Activated CD8-positive, alpha-beta memory T cell treated with anti-CD3 and anti-CD28 coated beads, Interleukin-2, amount 50 U/mL, for 24 hours (primary cell): Measurements from ENCODE around the gene GATD1.

ENCODE experiments used
- DNase-seq: peaks from one replicate; pipeline ENCODE4 v3.0.0-alpha.2; 2020; ENCODE audit errors: extremely low read depth

Gene GATD1, protein sequence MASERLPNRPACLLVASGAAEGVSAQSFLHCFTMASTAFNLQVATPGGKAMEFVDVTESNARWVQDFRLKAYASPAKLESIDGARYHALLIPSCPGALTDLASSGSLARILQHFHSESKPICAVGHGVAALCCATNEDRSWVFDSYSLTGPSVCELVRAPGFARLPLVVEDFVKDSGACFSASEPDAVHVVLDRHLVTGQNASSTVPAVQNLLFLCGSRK

DNA sequence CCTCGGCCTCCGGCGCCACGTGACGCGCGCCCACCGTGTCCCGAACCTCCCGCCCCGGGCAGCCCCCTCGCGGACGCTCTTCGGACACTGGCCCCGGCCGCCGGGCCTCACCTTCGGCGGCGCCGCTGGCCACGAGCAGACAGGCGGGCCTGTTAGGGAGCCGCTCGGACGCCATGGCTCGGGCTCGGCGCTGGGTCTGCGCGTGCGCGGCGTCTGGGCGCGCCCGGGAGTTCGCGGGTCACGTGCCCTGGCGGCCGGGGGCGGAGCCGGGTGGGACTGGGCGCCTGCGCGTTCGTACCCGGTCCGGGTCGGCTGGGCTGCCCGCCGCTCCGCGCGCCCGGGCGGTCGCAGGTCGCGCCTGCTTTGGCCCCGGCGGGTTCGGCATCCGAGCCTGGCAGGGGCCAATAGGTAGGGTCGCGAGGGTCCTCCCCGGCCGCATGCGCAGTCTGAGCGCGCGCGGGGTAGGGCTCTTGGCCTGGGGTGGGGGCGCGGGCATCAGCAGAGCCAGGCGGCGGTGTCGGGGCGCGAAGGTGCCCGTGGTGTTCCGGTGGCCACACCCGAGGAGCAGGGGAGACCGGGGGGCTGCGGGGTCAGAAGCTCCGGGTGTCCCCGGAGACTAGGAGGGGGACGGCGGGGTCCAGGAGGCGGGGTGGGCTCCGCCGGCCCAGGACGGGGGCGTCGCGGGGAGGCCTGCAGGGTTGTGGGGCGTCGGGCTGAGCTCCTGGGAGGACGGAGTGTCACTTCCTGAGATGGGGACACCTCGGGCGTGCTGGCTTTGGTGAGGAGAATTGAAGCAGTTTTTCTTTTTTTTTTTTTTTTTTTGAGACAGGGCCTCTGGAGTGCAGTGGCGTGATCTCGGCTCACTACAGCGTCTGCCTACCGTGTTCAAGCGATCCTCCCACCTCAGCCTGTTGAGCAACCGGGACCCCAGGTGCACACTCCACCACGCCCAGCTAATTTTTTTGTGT, at the start of gene GATD1:
GATD1 (minus strand) TSS at position 200 of the 968 bp plus-strand sequence; CDS start at position 175, 25 bp downstream.
- DNase-seq, result peak; percentile 77

DNA sequence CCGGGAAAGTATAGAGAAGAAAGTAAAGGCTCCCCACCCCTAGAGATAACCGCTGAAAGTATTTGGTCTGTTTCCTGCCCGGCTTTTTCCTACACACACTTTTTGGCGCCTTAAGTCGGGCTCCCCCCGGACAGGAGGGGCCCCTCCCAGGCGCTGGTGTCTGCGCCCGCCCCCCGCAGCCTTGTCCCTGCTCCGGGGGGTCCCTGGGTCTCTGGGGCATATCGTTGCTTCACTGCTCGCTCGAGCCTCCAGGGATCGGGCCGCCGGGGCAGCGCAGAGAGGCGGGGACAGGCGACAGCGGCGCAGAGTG, 49.5 kb upstream of the GATD1 start:
- no peak for DNase-seq

DNA sequence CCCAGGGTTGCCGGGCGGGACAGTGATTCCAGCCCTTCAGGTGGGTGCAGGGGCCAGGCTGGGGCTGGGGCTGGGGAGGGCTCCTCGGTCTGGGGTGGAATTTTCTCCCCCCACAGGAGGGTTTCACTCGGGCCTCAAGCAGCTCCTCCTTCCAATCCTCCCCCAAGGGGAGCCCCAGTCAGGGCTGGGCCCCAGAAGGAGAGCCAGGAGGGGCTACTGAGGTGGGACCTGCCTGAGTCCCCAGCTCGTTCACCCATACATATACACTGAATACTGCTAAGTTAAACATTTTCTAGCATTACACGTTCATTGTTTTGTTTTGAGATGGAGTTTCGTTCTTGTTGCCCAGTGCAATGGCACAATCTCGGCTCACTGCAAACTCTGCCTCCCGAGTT, 48.9 kb upstream of the GATD1 start:
- DNase-seq, result no peak

DNA sequence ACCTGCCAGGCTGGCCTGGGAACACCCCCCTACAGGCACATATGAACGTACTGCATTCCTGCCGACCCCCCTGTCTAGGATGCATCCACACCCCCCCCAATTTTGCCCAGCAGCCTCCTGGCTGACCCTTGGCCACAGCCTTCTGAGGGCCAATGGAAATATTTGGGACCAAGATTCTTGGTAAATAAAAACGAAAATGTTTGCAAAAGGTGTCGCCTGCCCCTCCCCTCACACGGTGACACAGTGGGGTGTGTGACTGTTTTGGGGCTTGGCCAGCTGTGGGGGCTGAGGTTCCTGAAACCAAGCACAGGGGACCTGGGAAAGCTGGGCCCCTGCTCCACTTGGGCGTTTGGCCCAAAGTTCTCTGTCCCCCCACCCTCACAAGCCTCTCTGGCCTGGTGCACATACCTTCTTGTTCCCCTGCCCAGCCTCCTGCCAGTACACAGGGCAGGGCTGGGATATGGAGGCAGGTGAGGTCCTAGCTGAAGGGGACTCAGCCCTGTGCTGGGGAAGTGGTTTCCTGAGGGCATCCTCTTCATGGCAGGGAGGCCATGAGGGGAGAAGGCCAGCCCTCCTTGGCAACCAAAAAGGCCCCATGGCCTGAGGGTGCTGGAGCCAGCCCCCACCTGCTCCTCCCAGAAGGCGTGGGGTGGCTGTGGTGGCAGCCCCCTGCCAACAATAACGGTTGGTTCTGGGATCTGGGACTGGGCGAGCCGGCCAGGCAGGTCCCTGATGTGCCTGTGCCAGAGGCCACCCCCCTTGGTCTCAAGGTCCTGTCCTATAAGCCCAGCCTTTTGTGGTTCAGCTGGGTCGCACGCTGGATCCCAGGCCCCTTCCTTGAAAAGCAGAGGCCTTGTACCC, 48.3 kb upstream of the GATD1 start:
- DNase-seq, result no peak

DNA sequence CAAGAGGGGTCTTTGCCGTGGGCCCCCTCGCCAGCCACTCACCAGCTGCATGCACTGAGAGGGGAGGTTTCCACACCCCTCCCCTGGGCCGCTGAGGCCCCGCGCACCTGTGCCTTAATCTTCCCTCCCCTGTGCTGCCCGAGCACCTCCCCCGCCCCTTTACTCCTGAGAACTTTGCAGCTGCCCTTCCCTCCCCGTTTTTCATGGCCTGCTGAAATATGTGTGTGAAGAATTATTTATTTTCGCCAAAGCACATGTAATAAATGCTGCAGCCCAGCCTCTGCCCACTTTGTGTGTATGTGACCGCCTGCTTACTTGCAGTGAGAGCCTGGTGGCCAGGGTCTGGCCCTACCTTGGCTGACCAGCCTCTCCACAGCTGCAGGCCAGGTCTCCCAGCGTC, 47.7 kb upstream of the GATD1 start:
- DNase-seq, result no peak

DNA sequence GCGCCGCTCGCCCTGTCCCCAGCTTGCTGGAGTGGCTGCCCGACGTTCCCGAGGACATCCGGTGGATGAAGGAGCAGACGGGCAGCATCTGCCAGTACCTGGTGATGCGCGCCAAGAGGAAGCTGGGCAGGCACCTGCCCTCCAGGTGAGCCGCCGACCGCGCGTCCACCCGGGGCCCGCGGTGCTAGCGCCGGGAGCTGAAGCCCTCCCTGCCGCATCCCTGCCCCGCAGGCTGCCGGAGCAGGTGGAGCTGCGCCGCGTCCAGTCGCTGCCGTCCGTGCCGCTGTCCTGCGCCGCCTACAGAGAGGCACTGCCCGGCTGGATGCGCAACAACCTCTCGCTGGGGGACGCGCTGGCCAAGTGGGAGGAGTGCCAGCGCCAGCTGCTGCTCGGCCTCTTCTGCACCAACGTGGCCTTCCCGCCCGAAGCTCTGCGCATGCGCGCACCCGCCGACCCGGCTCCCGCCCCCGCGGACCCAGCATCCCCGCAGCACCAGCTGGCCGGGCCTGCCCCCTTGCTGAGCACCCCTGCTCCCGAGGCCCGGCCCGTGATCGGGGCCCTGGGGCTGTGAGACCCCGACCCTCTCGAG, 47.1 kb upstream of the GATD1 start:
- no peak for DNase-seq

DNA sequence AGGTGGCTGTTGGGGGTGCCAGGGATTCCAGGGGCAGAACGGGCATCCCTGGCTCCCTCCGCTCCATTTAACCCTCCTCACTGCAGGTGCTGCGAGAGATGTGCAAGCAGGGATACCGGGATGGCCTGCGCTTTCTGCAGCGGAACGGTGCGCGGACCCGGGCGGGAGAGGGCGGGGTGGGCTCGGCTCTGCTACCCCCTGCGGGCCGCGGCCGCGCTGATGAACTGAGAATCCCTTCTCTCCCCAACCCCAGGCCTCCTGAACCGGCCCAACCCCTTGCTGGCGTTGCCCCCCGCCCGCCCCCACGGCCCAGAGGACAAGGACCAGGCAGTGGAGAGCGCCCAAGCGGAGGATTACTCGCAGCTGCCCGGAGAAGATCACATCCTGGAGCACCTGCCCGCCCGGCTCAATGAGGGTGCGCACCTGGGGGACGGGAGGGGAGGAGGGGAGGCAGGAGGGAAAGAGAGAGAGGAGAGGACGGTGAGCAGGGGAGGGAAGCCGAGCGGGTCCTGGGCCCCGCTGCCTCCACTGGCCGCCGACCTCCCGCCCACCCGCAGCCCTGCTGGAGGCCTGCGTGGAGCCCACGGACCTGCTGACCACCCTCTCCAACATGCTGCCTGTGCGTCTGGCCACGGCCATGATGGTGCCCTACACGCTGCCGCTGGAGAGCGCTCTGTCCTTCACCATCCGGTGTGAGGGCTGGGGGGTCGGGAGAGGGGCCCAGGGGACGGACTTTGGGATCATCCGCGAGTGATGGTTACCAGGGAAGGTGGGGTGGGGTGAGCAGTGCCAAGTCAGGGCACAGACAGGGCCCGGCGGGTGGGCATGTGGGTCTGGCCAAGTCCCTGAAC, 46.4 kb upstream of the GATD1 start:
- no peak for DNase-seq

DNA sequence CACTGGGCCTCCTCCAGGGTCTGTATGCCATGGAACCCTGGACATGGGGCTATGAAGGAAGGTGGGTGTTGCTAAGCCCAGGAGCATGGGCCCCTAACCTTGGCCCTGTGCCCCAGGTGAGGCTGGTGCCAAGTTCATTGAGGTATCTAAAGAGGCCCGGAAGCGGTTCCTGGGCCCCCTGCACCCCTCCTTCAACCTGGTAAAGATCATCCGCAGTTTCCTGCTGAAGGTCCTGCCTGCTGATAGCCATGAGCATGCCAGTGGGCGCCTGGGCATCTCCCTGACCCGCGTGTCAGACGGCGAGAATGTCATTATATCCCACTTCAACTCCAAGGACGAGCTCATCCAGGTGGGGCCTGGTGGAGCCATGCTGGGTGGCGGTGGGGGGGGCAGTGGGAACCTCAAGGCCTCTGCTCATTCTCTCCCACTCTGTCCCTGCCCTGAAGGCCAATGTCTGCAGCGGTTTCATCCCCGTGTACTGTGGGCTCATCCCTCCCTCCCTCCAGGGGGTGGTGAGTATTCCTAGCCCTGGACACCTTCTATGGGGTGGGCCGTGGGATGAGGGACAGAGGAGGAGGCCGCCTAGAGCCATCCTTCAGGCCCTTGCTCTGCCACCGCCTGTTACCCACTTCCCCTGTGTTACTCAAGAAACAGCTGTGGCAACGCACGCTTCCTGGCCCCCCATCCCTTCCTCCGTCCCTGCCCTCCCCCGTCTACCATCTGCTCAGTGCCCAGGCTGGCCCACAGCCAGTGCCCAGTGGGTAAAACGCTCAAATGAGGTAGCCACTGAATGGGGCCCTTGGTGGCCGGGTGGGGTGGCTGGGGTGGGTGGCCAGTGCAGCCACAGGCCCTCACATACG, 44.5 kb upstream of the GATD1 start:
- no peak for DNase-seq

DNA sequence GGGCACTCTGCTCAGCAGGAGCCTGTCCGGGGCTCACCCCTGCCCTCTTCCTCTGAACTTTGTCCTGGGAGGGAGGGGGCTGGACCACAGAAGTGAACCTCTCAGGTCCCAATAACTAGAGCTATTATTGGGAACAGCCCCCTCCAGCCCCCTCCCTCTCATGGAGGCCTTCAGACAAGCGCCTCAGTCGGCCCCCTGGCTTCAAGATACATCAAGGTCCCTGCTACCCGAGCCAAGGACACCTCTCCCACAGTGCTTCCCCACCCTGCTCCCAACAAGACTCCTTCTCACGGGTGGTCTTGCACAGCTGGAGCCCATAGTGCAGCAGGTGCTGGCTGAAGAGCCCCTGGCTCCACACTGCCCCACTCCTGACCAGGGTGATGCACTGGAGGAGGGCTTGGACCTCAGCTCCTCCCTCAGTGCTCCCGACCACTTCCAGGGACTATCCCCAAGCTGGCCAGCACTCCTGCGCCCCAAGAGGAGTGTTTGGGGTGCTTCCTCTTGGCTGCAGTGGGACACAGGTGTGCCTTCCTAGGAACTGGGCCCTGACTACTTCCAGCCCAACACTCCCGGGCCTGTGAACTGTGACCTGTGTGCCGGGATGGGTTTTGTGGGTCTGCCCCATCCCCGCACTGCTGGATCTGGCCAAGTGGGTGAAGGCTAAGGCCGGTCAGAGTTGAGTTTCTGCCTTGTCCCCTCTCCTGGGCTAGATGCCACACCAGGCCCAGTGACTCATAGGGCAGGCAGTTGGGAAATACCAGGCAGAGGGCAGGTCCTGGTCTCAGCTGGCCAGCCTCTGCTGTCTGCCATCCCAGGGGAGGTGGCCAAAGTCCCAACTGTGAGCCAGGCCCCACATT, 43.6 kb upstream of the GATD1 start:
- no peak for DNase-seq

DNA sequence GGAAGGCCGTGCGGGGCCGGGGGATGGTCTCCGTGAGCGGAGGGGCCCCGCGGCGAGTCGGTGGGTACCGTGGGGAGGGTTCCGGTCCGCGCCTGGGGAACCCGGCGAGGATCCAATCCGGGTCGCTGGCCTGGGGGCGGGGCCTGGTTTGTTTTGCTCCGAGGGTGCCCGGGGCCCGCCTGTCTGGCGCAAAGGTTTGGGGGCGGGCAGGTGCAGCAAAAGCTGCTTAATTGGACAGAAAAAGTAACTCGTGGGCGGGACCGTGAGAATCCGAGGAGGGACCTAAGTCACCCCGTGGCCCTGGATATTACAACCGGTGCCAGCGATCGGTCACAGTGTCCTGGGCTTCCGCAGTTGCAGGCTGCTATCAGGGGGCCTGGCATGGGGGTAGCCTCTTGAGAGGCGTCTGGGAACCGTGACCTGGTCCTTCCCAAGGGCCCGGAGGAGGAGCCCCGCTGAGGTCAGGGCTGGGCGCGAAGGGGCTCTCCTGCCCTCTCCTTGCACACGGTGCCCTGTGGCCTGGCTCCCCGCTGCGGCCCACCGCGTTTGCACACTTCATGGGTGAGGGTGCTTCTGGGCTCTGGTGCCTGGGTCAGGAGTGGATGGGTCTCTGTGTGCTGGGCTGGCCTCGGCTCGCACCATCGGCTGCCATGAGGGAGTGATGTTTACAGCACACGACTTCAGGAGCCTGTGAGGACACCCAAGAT, 42.8 kb upstream of the GATD1 start:
- peak; percentile 73 for DNase-seq

DNA sequence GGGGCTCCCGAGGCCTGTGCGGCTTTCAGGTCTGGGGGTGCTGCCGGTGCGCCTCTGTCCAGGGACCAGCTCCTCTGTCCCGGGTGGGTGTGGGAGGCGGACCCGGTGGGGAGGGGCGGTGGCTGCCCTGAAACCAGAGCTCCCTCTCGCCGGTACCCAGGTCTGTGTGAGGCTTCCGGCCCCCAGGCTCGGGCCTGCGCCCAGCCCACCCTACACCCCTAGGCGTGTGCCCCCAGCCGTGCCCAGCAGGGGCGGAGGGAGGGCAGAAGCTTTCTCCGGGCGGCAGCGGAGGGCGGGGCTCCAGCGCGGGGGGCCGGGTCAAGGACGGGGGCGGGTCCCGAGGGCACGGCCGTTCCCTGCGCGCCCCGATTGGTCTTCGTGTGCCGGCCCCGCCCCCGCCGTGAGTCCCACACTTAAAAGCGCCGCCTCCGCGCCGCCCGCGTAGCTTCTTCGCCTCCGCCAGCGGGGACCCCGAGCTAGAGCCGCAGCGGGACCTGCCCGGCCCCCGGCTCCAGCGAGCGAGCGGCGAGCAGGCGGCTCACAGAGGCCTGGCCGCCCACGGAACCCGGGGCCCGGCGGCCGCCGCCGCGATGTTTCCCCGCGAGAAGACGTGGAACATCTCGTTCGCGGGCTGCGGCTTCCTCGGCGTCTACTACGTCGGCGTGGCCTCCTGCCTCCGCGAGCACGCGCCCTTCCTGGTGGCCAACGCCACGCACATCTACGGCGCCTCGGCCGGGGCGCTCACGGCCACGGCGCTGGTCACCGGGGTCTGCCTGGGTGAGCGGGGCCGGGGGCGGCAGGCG, 42.0 kb upstream of the GATD1 start:
- DNase-seq, result peak; percentile 65

DNA sequence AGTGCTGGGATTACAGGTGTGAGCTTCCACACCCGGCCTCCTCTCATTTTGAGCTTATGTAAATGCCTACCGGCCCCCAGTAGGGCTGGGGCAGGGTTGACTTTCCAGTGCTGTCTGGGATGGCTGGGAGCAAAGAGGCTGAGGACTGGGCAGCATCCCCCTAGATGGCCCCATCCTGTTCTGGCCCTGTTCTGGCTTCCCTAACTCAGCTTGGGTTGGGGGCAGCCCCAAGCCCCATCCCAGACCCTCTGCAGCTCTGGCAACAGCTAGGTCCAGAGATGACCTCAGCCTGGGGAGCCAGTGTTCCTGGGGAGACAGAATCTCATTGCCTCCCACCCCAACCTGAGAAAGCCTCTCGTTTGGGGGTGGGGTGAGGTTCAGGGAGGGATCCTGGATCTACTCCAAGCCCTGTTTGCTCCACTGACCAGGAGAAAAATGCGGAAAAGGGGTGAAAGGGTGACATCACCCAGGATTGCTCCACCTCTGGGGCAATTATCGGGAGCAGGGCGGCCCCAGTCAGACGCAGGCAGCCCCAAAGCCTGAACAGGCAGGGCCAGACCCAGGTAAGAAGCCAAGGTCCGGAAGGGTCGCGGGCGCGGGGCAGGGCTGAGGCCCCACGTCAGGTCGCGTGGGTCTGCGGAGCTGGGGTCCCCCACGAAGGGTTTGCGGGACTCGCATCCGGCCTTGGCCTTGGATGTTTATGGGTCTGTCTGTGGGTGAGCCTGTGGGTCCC, 41.3 kb upstream of the GATD1 start, which contains the start of gene PNPLA2:
PNPLA2 (plus strand) TSS at position 519 of the 733 bp plus-strand sequence. CDS start 805 bp downstream, outside the sequence.
- DNase-seq, result no peak

DNA sequence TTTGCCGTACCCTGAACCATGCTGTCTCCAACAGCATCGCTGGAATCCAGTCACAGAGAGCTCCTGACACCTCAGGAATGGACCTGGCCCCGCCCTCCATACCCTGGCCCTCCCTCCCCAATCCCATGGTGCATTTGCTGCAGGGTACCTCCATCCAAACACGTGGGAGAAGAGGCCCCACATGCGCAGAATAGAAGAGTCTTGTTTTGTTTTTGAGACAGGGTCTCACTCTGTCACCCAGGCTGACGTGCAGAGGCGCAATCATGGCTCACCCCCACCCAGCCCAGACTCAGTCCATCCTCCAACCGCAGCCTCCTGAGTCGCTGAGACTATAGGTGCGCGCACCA, 39.1 kb upstream of the GATD1 start:
- no peak for DNase-seq

DNA sequence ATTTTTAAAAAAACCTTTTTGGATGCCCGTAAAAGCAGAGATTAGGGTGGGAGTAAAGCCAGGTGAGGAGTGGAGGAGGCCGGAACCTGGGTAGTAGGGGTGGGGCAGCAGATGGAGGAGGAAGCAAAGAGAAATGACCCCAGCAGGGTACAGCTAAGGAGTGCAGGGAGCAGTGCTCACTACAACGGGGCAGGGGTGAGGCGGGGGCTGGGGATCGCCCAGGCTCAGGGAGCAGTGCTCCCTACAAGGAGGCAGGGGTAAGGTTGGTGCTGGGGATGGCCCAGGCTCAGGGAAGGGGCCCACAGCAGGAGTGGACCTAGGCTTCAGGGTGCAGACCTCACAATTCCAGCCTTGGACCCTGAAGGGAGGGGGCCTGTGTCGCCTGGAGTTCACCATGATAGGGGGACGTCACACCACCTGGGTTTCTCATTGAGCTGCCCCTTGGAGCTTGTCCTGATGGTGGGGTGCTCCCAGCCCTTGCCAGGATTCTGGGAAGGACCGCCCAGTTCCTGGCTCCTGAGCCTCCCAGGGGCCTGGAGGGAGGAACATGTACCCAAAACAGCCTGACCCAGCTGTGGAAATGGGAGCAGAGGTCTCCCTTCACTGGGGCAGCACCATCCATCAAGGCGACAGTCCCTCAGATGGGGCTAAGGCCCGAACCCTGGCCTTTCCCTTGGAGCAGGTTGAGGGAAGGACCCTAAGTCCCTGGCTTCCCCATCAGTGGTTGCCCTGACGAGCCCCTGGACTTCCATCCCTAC, 38.6 kb upstream of the GATD1 start:
- no peak for DNase-seq

DNA sequence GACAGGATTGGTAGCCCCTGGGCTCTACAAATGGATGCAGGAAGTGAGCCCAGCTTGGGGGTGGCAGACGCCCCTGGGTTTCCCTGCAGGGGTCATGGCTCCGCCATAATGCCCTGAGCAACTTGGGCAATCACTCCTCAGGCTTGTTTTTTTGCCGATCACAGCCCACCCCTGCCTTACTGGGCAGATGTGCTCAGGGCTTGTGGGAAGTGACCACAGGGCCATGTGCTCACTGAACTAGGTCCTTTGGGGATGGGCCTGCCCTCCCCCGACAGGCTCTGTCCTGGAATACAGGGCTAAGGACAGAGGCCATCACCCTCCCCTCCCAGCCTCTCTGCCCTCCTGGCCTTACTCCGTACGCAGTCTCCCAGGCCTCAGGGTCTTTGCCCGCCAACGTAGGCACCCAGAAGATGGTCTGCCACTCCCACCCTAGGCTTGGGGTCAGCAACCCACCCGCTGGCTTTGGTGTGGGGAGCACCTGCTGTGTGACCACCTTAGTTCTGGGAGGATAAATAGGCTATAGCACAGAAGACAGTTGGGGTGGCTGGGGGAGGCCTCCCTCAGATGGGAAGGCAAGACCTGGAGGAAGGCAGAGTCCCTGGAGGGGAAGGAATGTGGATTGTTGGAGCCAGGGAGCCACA, 36.3 kb upstream of the GATD1 start:
- no peak for DNase-seq

DNA sequence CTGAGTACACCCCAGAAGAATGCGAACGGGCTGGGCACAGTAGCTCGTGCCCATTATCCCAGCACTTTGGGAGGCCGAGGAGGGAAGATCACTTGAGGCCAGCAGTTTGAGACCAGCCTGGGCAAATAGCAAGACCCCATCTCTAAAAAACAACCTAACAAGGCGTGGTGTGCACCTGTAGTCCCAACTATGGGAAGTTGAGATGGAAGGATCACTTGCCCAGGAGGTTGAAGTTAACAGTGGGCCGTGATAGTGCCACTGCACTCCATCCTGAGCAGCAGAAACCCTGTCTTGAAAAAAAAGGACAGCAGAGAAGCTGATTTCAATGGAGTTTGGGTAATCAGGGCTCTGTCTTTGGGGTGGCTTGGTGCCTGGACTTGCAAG, 35.8 kb upstream of the GATD1 start:
- DNase-seq, result no peak
